ENCODE results near the gene TRAF3.

GRCh38 chr14:102925646-102926045 lies 148.4 kb downstream of the TRAF3 start:
- TF ChIP-seq USF2 (IDR thresholded peaks at IDR 0.05; ENCODE audit: borderline replicate concordance, low read depth, low read length) = no peak
- TF ChIP-seq MEF2A (IDR thresholded peaks at IDR 0.05; ENCODE audit: borderline replicate concordance, low read depth) = no peak

Measured in SK-N-SH (cell line).